Mesothelial cell of epicardium (in vitro differentiated cells): ENCODE data around the gene AFF1. TPM values are rescaled to one million over a fixed set of nuclear protein-coding genes. Genes with fewer than 3 reads are reported as not detected.
A peak's percentile ranks its signal among the peaks of the same experiment; 100 is the strongest.

Experiments used
- DNase-seq, 2 experiments: peaks; one replicate each; pipeline ENCODE4 v3.0.0; 2021; ENCODE audit warnings: low spot score in 2 of 2; ENCODE audit not compliant: unreplicated experiment in 2 of 2
- H3K27ac Mint-ChIP-seq: 2 replicates; pipeline ENCODE4 v1.8.0; 2021; ENCODE audit warnings: mixed read lengths
- H3K27me3 Mint-ChIP-seq: 2 replicates; pipeline ENCODE4 v1.8.0; 2021; ENCODE audit warnings: low read depth, mixed read lengths
- H3K36me3 Mint-ChIP-seq: 2 replicates; pipeline ENCODE4 v1.8.0; 2021; ENCODE audit warnings: mixed read lengths
- H3K4me1 Mint-ChIP-seq: 2 replicates; pipeline ENCODE4 v1.8.0; 2021; ENCODE audit warnings: mixed read lengths
- H3K4me3 Mint-ChIP-seq: 2 replicates; pipeline ENCODE4 v1.8.0; 2021; ENCODE audit warnings: mild to moderate bottlenecking, moderate library complexity, mixed read lengths
- H3K9me3 Mint-ChIP-seq: 2 replicates; pipeline ENCODE4 v1.8.0; 2021; ENCODE audit warnings: mixed read lengths
- total RNA-seq: library from RNA; stranded (reverse); gene quantifications from 3 replicates; pipeline ENCODE4 v1.2.1, GENCODE V29; 2021
- TF ChIP-seq, protein P1 (sequence below): fragments of 200-600 bp; sonication (generic); IDR thresholded peaks from one replicate; pipeline ENCODE4 v1.5.0; 2021; ENCODE audit warnings: antibody characterized with exemption; ENCODE audit not compliant: unreplicated experiment

AFF1 gene
- total RNA-seq, 1 donor from 2014 or later, result 18.2 TPM

DNA sequence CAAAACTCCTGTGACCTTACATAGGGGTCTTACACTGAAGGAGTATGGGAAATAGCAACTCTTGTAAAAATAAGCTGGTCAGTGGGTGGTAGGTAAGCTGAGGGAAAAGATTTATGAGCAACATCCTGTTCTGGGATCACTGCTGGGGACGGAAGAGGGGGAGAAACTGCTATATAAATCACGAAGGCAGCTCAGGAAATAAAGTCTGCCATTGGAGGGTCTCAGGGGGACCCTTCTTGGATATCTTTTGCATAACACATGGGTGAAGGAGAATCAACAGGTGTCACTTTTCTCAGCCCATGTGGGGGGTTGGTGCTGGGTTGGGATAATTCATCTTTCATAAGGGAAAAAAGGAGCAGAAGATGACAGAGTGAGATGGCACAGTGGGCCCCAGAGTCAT is 33.7 kb downstream of the AFF1 start:
- no peaks in the 10 kb centered on the region for H3K36me3 Mint-ChIP-seq
- no peak overlapping the region for H3K4me3 Mint-ChIP-seq
- peaks cover 12% of the 10 kb centered on the region for H3K4me1 Mint-ChIP-seq
- no peaks in the 10 kb centered on the region for H3K9me3 Mint-ChIP-seq
- TF ChIP-seq, protein P1, sequence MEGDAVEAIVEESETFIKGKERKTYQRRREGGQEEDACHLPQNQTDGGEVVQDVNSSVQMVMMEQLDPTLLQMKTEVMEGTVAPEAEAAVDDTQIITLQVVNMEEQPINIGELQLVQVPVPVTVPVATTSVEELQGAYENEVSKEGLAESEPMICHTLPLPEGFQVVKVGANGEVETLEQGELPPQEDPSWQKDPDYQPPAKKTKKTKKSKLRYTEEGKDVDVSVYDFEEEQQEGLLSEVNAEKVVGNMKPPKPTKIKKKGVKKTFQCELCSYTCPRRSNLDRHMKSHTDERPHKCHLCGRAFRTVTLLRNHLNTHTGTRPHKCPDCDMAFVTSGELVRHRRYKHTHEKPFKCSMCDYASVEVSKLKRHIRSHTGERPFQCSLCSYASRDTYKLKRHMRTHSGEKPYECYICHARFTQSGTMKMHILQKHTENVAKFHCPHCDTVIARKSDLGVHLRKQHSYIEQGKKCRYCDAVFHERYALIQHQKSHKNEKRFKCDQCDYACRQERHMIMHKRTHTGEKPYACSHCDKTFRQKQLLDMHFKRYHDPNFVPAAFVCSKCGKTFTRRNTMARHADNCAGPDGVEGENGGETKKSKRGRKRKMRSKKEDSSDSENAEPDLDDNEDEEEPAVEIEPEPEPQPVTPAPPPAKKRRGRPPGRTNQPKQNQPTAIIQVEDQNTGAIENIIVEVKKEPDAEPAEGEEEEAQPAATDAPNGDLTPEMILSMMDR, result no peak
- no peak overlapping the region for H3K27ac Mint-ChIP-seq
- no peaks in the 10 kb centered on the region for H3K27me3 Mint-ChIP-seq
- no peak for DNase-seq

DNA sequence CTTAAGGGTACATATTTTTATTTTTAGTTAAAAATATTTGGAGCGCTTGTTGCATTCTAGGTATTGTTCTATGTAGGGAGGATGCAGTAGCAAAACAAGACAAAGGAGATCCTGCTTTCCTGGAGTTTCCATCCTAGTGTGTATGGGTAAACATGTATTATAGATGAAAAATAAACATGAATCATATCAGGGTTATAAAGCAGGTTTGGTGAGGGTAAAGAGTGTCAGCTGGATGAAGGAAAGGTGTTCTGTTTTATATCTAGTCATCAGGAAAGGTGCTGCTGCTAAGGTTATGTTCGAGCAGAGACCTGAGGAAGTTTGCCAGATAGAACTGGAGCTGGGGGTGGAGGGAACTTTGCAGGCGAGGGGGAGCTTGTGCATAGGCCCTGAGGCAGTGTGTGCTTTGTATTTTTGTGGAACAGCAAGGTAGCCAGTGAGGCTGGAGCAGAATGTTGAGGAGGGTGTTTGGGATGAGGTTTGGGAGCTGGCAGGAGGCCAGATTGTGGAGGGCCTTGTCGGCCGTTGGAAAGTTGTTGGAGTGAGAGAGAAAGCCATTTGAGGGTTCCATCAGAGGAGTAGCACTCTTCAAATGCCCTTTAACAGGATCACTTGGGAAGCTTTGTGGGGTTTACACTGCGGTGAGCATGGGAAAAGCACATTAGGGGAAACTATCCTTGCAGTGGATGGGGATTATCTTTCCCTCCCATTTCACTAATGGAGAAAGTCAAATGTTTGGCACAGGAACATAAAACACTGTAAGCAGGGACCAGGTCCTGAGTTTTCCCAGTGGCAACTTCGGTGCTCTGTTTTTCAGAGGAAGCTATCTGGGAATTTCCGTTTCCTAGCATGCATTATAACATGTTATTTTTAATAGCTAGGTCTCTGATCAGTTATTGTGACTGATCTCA is 35.9 kb downstream of the AFF1 start:
- DNase-seq, result no peak
- TF ChIP-seq, protein P1, result no peak
- H3K27ac Mint-ChIP-seq, result peak overlapping the region; percentile 11
- H3K4me3 Mint-ChIP-seq, result no peak overlapping the region
- H3K27me3 Mint-ChIP-seq, result no peaks in the 10 kb centered on the region
- H3K9me3 Mint-ChIP-seq, result no peaks in the 10 kb centered on the region
- H3K36me3 Mint-ChIP-seq, result no peaks in the 10 kb centered on the region
- H3K4me1 Mint-ChIP-seq, result peaks cover 15% of the 10 kb centered on the region

DNA sequence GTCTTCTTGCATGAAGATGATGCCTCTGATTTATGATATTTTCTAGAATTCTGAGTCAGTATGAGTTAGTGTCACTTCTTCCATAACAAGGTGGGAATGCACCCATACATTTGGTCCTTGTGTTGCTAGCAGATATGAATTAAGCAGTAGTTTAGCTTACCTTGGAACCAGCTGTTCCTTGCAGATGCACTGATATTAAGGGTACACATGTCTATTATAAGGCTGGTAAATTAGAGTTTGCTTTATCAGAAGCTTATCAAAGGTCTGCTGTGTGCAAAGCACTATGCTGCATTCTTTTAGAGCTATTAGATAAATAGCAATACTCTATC is 36.5 kb downstream of the AFF1 start:
- TF ChIP-seq, protein P1, result no peak
- Mint-ChIP-seq H3K9me3 (no peaks in the 10 kb centered on the region), H3K36me3 (no peaks in the 10 kb centered on the region), H3K27ac (no peak overlapping the region), H3K27me3 (no peaks in the 10 kb centered on the region), H3K4me3 (no peak overlapping the region), H3K4me1 (peaks cover 15% of the 10 kb centered on the region)
- DNase-seq, result no peak

DNA sequence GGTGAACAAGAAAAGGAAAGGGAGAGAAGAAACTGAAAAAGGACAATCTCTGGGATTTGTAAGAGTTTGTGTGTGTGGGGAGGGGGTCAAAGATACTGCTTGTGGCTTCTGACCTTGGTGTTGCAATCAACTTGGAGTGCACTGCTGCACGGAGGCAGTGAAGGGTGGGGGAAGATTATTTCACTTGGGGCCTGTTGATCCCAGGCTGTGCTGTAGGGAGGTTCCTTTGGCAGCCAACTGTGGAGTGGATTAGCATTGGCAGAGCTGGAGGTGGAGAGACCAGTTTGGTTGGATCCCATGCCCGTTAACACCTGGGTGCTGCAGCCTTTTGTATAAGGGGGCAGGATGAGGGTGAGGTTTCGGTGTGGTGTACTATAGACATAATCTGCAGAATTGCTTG is 38.2 kb downstream of the AFF1 start:
- DNase-seq, result no peak
- H3K4me3 Mint-ChIP-seq, result no peak overlapping the region

DNA sequence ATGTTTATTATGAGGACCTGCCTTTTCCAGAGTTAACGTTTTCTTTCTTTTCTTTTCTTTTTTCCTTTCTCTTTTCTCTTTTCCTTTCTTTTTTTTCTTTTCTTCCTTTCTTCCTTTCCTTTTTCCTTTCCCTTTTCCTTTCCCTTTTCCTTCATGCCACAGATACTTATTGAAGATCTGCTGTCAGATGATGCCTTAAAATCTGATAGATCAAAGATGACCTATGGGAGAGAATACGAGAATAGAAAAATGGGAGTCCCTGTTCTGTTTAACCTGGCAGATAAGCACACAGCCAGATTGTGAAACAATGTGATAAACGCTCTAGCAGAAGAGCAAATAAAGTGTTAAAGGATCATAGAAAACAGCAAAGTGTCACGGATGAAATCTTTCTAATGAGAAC is 38.9 kb downstream of the AFF1 start:
- TF ChIP-seq, protein P1, result no peak
- Mint-ChIP-seq H3K9me3 (no peaks in the 10 kb centered on the region), H3K27me3 (no peaks in the 10 kb centered on the region), H3K4me3 (no peak overlapping the region), H3K27ac (no peak overlapping the region), H3K4me1 (peaks cover 15% of the 10 kb centered on the region), H3K36me3 (no peaks in the 10 kb centered on the region)
- DNase-seq, result no peak

More for the DNA sequence above, 38.2 kb downstream of the AFF1 start:
- TF ChIP-seq, protein P1, result no peak
- no peak overlapping the region for H3K27ac Mint-ChIP-seq
- H3K9me3 Mint-ChIP-seq, result no peaks in the 10 kb centered on the region
- no peaks in the 10 kb centered on the region for H3K36me3 Mint-ChIP-seq
- no peaks in the 10 kb centered on the region for H3K27me3 Mint-ChIP-seq
- peaks cover 15% of the 10 kb centered on the region for H3K4me1 Mint-ChIP-seq
